ENCODE data around the gene STRA6.

- TF ChIP-seq EZH2 (IDR thresholded peaks at IDR 0.05) (no peak), POLR2AphosphoS5 (IDR thresholded peaks at IDR 0.05; ENCODE audit: borderline replicate concordance, low read depth, low read length) (no peak)
Observed at GRCh38 chr15:74191798-74192197, 10.8 kb downstream of the STRA6 start.
